ENCODE data around the gene ATXN1. TPM values are rescaled to one million over a fixed set of nuclear protein-coding genes. Genes with fewer than 3 reads are reported as not detected.
"Not testable (repeated sequence)": the region's sequence is repeated elsewhere in the genome, so short reads cannot be mapped to it uniquely, and the experiment has no call there.

Gene ATXN1
- total and polyA plus RNA-seq, 2 experiments from 2014 or later, result 4.8 to 9.1 TPM

DNA sequence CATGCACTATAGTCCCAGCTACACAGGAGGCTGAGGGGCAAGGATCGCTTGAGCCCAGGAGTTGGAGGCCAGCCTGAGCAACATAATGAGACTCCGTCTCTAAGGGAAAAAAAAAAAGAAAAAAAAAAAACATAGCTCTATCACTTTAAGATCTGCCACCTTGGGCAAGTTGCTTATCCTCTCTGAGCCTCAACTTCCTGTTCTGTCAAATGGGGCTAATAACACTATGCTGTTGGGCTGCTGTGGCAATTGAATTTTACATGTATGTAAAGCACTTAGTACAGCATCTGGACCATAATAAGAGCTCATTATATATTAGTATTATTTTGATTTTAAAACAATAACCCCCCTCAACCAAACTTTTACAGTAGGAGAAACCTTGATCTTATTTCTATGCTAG is 141.5 kb downstream of the ATXN1 start:
- H3K27ac ChIP-seq (ENCODE audit: low read depth), result no peak overlapping the region
- H3K4me3 ChIP-seq, result no peak overlapping the region
- H3K27ac Mint-ChIP-seq, result no peak overlapping the region; the same call in 1 of the 2 replicates
- H3K79me2 ChIP-seq (replicated peaks; ENCODE audit: insufficient read depth), result no peaks in the 10 kb centered on the region
- no peaks in the 10 kb centered on the region for H3F3A ChIP-seq (replicated peaks; ENCODE audit: low read depth)
- no peak overlapping the region for H3K4me2 ChIP-seq
- TF ChIP-seq EZH2phosphoT487 (IDR thresholded peaks at IDR 0.05; ENCODE audit: unreplicated experiment) (no peak), JUNB (IDR thresholded peaks at IDR 0.05; ENCODE audit: unreplicated experiment) (no peak), ZNF331 (CRISPR knock-in tag; IDR thresholded peaks at IDR 0.05; ENCODE audit: low read depth) (no peak)
- H3K27me3 Mint-ChIP-seq (ENCODE audit: insufficient read depth, low read depth, poor library complexity), result peaks cover 2% of the 10 kb centered on the region
- H3K27me3 ChIP-seq (ENCODE audit: insufficient read depth), result no peaks in the 10 kb centered on the region
- no peak for ATAC-seq
- no peaks in the 10 kb centered on the region for H3K9me2 ChIP-seq (ENCODE audit: insufficient read depth)
- H3K4me3 Mint-ChIP-seq, result no peak overlapping the region
- no peaks in the 10 kb centered on the region for H3K9me3 Mint-ChIP-seq
- no peaks in the 10 kb centered on the region for H3K4me1 ChIP-seq (ENCODE audit: insufficient read depth)
- no peaks in the 10 kb centered on the region for H4K20me1 ChIP-seq (replicated peaks; ENCODE audit: insufficient read depth)
- H3K36me3 Mint-ChIP-seq (ENCODE audit: low read depth), result no peaks in the 10 kb centered on the region
- H3K36me3 ChIP-seq (ENCODE audit: insufficient read depth), result no peaks in the 10 kb centered on the region
- no peaks in the 10 kb centered on the region for H3K4me1 Mint-ChIP-seq
- H2AFZ ChIP-seq, result no peak overlapping the region
- no peak for DNase-seq (ENCODE audit: low spot score)

DNA sequence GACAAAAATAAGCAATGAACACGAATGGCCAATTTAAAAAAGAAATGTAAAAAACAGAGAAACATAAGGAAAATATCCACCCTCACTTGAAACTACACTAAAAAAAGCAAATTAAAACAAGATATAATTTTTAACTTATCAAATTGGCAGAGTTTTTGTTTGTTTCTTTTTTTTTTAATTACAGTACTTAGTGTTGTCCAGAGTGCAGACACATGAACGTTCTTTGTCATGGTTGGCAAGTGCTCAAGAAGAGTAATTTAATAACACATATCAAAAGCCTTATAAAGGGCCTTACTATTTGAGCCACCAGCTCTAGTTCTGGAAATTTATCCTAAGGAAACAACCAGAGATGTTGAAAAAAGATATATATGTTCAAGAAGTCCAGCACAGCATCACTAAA is 142.3 kb downstream of the ATXN1 start:
- no peak overlapping the region for H3K27ac ChIP-seq (ENCODE audit: low read depth)
- no peaks in the 10 kb centered on the region for H3K4me1 Mint-ChIP-seq
- no peak overlapping the region for H3K27ac Mint-ChIP-seq
- TF ChIP-seq, protein P1, sequence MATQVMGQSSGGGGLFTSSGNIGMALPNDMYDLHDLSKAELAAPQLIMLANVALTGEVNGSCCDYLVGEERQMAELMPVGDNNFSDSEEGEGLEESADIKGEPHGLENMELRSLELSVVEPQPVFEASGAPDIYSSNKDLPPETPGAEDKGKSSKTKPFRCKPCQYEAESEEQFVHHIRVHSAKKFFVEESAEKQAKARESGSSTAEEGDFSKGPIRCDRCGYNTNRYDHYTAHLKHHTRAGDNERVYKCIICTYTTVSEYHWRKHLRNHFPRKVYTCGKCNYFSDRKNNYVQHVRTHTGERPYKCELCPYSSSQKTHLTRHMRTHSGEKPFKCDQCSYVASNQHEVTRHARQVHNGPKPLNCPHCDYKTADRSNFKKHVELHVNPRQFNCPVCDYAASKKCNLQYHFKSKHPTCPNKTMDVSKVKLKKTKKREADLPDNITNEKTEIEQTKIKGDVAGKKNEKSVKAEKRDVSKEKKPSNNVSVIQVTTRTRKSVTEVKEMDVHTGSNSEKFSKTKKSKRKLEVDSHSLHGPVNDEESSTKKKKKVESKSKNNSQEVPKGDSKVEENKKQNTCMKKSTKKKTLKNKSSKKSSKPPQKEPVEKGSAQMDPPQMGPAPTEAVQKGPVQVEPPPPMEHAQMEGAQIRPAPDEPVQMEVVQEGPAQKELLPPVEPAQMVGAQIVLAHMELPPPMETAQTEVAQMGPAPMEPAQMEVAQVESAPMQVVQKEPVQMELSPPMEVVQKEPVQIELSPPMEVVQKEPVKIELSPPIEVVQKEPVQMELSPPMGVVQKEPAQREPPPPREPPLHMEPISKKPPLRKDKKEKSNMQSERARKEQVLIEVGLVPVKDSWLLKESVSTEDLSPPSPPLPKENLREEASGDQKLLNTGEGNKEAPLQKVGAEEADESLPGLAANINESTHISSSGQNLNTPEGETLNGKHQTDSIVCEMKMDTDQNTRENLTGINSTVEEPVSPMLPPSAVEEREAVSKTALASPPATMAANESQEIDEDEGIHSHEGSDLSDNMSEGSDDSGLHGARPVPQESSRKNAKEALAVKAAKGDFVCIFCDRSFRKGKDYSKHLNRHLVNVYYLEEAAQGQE (IDR thresholded peaks at IDR 0.05; ENCODE audit: unreplicated experiment), result no peak
- H3F3A ChIP-seq (replicated peaks; ENCODE audit: low read depth), result no peaks in the 10 kb centered on the region
- DNase-seq (ENCODE audit: low spot score), result no peak
- H3K4me2 ChIP-seq, result no peak overlapping the region
- H3K36me3 ChIP-seq (ENCODE audit: insufficient read depth), result no peaks in the 10 kb centered on the region
- H2AFZ ChIP-seq, result no peak overlapping the region
- no peak overlapping the region for H3K4me3 Mint-ChIP-seq
- H3K4me3 ChIP-seq, result no peak overlapping the region
- ATAC-seq, result no peak
- no peaks in the 10 kb centered on the region for H4K20me1 ChIP-seq (replicated peaks; ENCODE audit: insufficient read depth)
- H3K4me1 ChIP-seq (ENCODE audit: insufficient read depth), result no peaks in the 10 kb centered on the region
- no peaks in the 10 kb centered on the region for H3K79me2 ChIP-seq (replicated peaks; ENCODE audit: insufficient read depth)
- H3K9me2 ChIP-seq (ENCODE audit: insufficient read depth), result no peaks in the 10 kb centered on the region
- H3K36me3 Mint-ChIP-seq (ENCODE audit: low read depth), result no peaks in the 10 kb centered on the region
- no peaks in the 10 kb centered on the region for H3K27me3 ChIP-seq (ENCODE audit: insufficient read depth)
- peaks cover 2% of the 10 kb centered on the region for H3K27me3 Mint-ChIP-seq (ENCODE audit: insufficient read depth, low read depth, poor library complexity)
- no peaks in the 10 kb centered on the region for H3K9me3 Mint-ChIP-seq

DNA sequence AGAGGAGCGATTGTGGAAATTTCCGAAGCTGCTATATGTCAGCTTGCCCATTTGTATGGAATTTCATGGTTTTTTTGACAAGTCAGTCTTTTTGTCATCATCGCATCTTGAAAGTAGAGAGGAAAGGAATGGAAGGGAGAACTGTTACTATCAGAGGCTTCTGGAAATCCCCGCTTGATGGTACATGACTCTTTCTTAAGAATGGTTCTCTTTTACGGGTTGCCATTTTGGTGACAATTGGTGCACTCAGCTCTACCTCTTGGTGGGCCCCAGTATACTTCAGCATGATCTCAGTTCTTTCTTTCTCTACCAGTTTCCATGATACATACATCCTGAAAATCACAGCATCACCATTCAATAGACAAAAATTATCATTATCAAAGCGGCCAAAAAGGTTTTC is 146.0 kb downstream of the ATXN1 start:
- not testable (repeated sequence) for H3F3A ChIP-seq (replicated peaks; ENCODE audit: low read depth); H3K27me3 ChIP-seq (ENCODE audit: insufficient read depth); H4K20me1 ChIP-seq (replicated peaks; ENCODE audit: insufficient read depth); H3K4me1 Mint-ChIP-seq; H2AFZ ChIP-seq; H3K27ac Mint-ChIP-seq; H3K9me3 Mint-ChIP-seq; ATAC-seq; H3K36me3 Mint-ChIP-seq (ENCODE audit: low read depth); H3K4me3 Mint-ChIP-seq; H3K36me3 ChIP-seq (ENCODE audit: insufficient read depth); H3K27ac ChIP-seq (ENCODE audit: low read depth); DNase-seq (ENCODE audit: low spot score); H3K4me3 ChIP-seq; H3K79me2 ChIP-seq (replicated peaks; ENCODE audit: insufficient read depth); H3K4me1 ChIP-seq (ENCODE audit: insufficient read depth); H3K4me2 ChIP-seq; H3K9me2 ChIP-seq (ENCODE audit: insufficient read depth); H3K27me3 Mint-ChIP-seq (ENCODE audit: insufficient read depth, low read depth, poor library complexity)

DNA sequence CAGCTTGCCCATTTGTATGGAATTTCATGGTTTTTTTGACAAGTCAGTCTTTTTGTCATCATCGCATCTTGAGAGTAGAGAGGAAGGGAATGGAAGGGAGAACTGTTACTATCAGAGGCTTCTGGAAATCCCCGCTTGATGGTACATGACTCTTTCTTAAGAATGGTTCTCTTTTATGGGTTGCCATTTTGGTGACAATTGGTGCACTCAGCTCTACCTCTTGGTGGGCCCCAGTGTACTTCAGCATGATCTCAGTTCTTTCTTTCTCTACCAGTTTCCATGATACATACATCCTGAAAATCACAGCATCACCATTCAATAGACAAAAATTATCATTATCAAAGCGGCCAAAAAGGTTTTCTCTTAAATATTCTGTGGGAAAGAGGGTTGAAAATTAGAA is 147.1 kb downstream of the ATXN1 start:
- H3K27me3 ChIP-seq (ENCODE audit: insufficient read depth); H3K27ac ChIP-seq (ENCODE audit: low read depth); H3F3A ChIP-seq (replicated peaks; ENCODE audit: low read depth); H2AFZ ChIP-seq; H3K27ac Mint-ChIP-seq; H3K4me3 ChIP-seq; DNase-seq (ENCODE audit: low spot score); H3K4me1 Mint-ChIP-seq; H3K4me1 ChIP-seq (ENCODE audit: insufficient read depth); H3K36me3 Mint-ChIP-seq (ENCODE audit: low read depth); H3K9me2 ChIP-seq (ENCODE audit: insufficient read depth); H3K27me3 Mint-ChIP-seq (ENCODE audit: insufficient read depth, low read depth, poor library complexity); H3K4me2 ChIP-seq; H4K20me1 ChIP-seq (replicated peaks; ENCODE audit: insufficient read depth); H3K36me3 ChIP-seq (ENCODE audit: insufficient read depth); H3K79me2 ChIP-seq (replicated peaks; ENCODE audit: insufficient read depth); H3K4me3 Mint-ChIP-seq; H3K9me3 Mint-ChIP-seq; ATAC-seq: not testable (repeated sequence)

DNA sequence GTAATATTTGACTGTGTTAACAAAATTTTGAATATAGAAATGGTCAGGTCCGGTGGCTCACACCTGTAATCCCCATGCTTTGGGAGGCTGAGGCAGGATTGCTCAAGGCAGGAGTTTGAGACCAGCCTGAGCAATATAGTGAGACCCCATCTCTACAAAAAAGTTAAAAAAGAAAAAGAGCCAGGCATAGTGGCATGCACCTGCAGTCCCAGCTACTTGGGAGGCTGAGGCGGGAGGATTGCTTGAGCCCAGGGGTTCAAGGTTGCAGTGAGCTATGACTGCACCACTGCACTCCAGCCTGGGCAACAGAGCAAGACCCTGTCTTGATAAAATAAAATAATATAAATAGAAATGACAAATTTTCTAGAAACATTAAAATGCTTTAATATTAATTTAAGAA is 147.8 kb downstream of the ATXN1 start:
- H3K9me3 Mint-ChIP-seq; H3K4me2 ChIP-seq; H3K4me3 Mint-ChIP-seq; H3K79me2 ChIP-seq (replicated peaks; ENCODE audit: insufficient read depth); H3K27me3 Mint-ChIP-seq (ENCODE audit: insufficient read depth, low read depth, poor library complexity); ATAC-seq; H3K36me3 Mint-ChIP-seq (ENCODE audit: low read depth); H3F3A ChIP-seq (replicated peaks; ENCODE audit: low read depth); H3K4me3 ChIP-seq; H2AFZ ChIP-seq; H3K36me3 ChIP-seq (ENCODE audit: insufficient read depth); H3K4me1 ChIP-seq (ENCODE audit: insufficient read depth); H3K27ac Mint-ChIP-seq; H3K27ac ChIP-seq (ENCODE audit: low read depth); DNase-seq (ENCODE audit: low spot score); H3K4me1 Mint-ChIP-seq; H3K27me3 ChIP-seq (ENCODE audit: insufficient read depth); H3K9me2 ChIP-seq (ENCODE audit: insufficient read depth); H4K20me1 ChIP-seq (replicated peaks; ENCODE audit: insufficient read depth): not testable (repeated sequence)

Data from GM23338 (cell line).